Kidney (tissue), 14 donors: ENCODE data around the gene SYNGR2. TPM values are rescaled to one million over a fixed set of nuclear protein-coding genes. Genes with fewer than 3 reads are reported as not detected.

ENCODE experiments used
- DNase-seq, 5 donors: peaks; one replicate each; pipeline ENCODE4 v3.0.0-alpha.2; 2013 to 2020
- FAIRE-seq: peaks from 2 replicates; lab custom pipeline; 2012; peaks lifted over from hg19 to GRCh38; lab: Jason Lieb, UNC
- H3K27ac ChIP-seq, 2 donors: one replicate each; pipeline ENCODE4 v1.7.0; 2013; ENCODE audit warnings: low read depth in 2 of 2, low read length in 2 of 2, inconsistent platforms in 1 of 2
- H3K27me3 ChIP-seq: one replicate; pipeline ENCODE4 v1.7.1; 2013; ENCODE audit warnings: low read length, inconsistent platforms; ENCODE audit not compliant: control insufficient read depth, insufficient read depth
- H3K36me3 ChIP-seq, 3 donors: one replicate each; pipeline versions ENCODE4 v1.7.0 to v1.7.1; 2013; ENCODE audit warnings: low read length in 3 of 3, control low read depth in 1 of 3, inconsistent platforms in 1 of 3; ENCODE audit not compliant: insufficient read depth in 3 of 3, control insufficient read depth in 2 of 3
- H3K4me1 ChIP-seq, 3 donors: one replicate each; pipeline versions ENCODE4 v1.7.0 to v1.7.1; 2013; ENCODE audit warnings: low read length in 3 of 3, inconsistent platforms in 1 of 3, low read depth in 1 of 3; ENCODE audit not compliant: control insufficient read depth in 2 of 3, insufficient read depth in 2 of 3
- H3K4me3 ChIP-seq, 3 donors: one replicate each; pipeline versions ENCODE4 v1.7.0 to v1.8.1; 2013; ENCODE audit warnings: low read length in 3 of 3, control low read depth in 1 of 3, inconsistent platforms in 1 of 3
- H3K9ac ChIP-seq, 3 donors: one replicate each; pipeline versions ENCODE4 v1.7.0 to v1.7.1; 2013; ENCODE audit warnings: low read length in 3 of 3, control low read depth in 1 of 3, inconsistent platforms in 1 of 3
- H3K9me3 ChIP-seq, 3 donors: one replicate each; pipeline versions ENCODE4 v1.7.0 to v1.7.1; 2013; ENCODE audit warnings: low read length in 3 of 3, control low read depth in 1 of 3, inconsistent platforms in 1 of 3; ENCODE audit not compliant: control insufficient read depth in 2 of 3, insufficient read depth in 1 of 3
- intact Hi-C: fragments of 100-400 bp; cut with DNase I; formaldehyde crosslinking; loops from one replicate; pipeline ENCODE4 v1.11.1; 2022
- polyA plus RNA-seq: library from polyadenylated mRNA; stranded (reverse); fragments of 350-450 nt; fragmentation: Illumina TruSeq; extraction: RNeasy Lipid Tissue Mini Kit (QIAGEN cat#74804); gene quantifications from one replicate; pipeline ENCODE4 v1.2.3, GENCODE V29; 2014; ENCODE audit warnings: low read depth, low replicate concordance; ENCODE audit not compliant: insufficient read depth
- total RNA-seq: library from RNA; stranded (reverse); fragmentation: NEBNext Ultra II Directional; extraction: Animal tissue kit (Norgen Biotek cat#: 25700); gene quantifications from one replicate; pipeline ENCODE4 v1.2.1, GENCODE V29; 2021
- TF ChIP-seq, protein P1 (sequence below): IDR thresholded peaks from 3 replicates; pipeline ENCODE4 v1.5.1; 2012; ENCODE audit warnings: mild to moderate bottlenecking, moderate library complexity, borderline replicate concordance; ENCODE audit not compliant: insufficient read depth; ENCODE audit errors: extremely low read depth
- donor health status: control.
- donor health status: control.
- donor health status: control.
- donor health status: control.
- donor health status: control.
- donor health status: DM: yes; HTN: yes; CAD: no.
- donor health status: Normal renal cell carcinoma (clear cell type).

The SYNGR2 gene
- total and polyA plus RNA-seq, 2 donors from 2014 or later = 149 to 165 TPM

DNA sequence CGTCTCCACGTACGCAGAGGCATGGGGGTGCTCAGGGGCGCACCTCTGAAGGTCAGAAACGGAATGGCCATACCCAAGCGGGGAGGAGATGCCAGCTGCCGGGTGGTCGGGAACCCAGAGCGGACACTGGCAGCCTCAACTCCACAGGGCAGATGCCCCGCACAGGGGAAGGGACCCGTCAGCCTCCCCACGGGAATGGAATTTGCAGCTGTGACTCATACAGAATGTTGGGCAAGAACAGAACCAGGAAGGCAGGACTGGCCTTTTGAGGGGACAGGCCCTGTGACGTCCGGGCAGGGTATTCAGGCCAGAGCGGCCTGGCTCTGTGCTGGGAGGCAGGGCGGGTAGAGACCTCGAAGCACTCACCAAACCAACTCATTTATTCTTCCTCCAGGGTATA lies 11.0 kb downstream of the SYNGR2 start:
- H3K27ac ChIP-seq = peak overlapping the region; percentile 76 to 82

DNA sequence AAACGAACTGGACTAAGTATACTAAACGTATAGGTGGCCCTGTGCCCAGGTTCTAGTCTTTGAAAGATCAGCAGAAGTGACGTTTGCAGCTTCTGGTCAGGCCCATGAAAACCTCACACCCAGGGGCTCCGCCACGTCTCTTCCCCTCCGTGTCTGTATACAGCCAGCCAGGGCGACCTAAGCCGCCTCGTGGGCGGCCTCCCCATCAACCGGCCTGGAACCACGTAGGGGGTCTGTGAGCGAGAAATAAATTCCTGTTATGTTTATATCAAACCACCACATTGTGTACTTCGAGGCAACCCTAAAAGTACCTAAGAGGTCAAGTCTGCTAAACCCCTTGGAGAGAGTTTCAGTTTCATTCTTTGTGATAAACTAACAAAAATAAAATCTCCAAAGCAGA lies 11.7 kb downstream of the SYNGR2 start:
- intact Hi-C loops = no loop called here
- Histone ChIP-seq H3K4me3 (peak overlapping the region in 1 of 3 donors; percentile 35), H3K4me1 (peaks cover 0 to 45% (median 31%) of the 10 kb centered on the region in 3 donors), H3K27me3 (no peaks in the 10 kb centered on the region), H3K27ac (peak overlapping the region; percentile 76 to 82), H3K9ac (peak overlapping the region in 1 of 3 donors; percentile 34), H3K9me3 (no peaks in the 10 kb centered on the region), H3K36me3 (no peaks in the 10 kb centered on the region)
- no peak for DNase-seq
- TF ChIP-seq, protein P1, sequence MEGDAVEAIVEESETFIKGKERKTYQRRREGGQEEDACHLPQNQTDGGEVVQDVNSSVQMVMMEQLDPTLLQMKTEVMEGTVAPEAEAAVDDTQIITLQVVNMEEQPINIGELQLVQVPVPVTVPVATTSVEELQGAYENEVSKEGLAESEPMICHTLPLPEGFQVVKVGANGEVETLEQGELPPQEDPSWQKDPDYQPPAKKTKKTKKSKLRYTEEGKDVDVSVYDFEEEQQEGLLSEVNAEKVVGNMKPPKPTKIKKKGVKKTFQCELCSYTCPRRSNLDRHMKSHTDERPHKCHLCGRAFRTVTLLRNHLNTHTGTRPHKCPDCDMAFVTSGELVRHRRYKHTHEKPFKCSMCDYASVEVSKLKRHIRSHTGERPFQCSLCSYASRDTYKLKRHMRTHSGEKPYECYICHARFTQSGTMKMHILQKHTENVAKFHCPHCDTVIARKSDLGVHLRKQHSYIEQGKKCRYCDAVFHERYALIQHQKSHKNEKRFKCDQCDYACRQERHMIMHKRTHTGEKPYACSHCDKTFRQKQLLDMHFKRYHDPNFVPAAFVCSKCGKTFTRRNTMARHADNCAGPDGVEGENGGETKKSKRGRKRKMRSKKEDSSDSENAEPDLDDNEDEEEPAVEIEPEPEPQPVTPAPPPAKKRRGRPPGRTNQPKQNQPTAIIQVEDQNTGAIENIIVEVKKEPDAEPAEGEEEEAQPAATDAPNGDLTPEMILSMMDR = no peak
- no peak for FAIRE-seq

More for the DNA sequence above, 11.0 kb downstream of the SYNGR2 start:
- Histone ChIP-seq H3K9ac (no peak overlapping the region), H3K9me3 (no peaks in the 10 kb centered on the region), H3K36me3 (no peaks in the 10 kb centered on the region), H3K4me1 (peaks cover 0 to 52% (median 30%) of the 10 kb centered on the region in 3 donors), H3K27me3 (no peaks in the 10 kb centered on the region), H3K4me3 (no peak overlapping the region)
- FAIRE-seq (no peak), DNase-seq (peak in 1 of 5 donors; percentile 91)
- intact Hi-C loops = loop anchor here (10.0 kb wide), 1 partner anchor 65 kb away; no protein-coding TSS in a partner anchor
- TF ChIP-seq, protein P1 = no peak

DNA sequence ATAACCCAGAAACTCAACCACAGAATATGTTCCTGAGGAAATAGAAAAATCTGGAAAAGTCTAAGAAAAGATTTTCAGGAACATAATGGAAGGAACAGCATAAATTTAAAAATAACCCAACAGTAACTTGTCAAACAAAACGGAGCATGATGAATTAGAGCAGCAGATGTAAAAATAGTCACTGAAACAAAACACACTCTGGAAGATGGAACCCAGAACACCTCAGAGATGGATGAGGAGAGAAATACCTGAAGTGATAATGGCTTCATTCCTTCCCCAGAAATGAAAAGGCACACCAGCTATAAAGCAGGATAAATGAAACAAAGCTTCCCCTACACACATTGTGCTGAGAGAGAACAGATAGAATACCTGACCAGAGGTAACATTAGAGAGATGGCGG lies 12.1 kb downstream of the SYNGR2 start:
- Histone ChIP-seq H3K4me3 (no peak overlapping the region), H3K9ac (no peak overlapping the region), H3K9me3 (no peaks in the 10 kb centered on the region), H3K4me1 (peaks cover 0 to 41% (median 27%) of the 10 kb centered on the region in 3 donors), H3K36me3 (no peaks in the 10 kb centered on the region), H3K27ac (peak overlapping the region in 1 of 2 donors; percentile 82), H3K27me3 (no peaks in the 10 kb centered on the region)
- TF ChIP-seq, protein P1 = no peak
- no peak for FAIRE-seq
- no peak for DNase-seq
- intact Hi-C loops = no loop called here

DNA sequence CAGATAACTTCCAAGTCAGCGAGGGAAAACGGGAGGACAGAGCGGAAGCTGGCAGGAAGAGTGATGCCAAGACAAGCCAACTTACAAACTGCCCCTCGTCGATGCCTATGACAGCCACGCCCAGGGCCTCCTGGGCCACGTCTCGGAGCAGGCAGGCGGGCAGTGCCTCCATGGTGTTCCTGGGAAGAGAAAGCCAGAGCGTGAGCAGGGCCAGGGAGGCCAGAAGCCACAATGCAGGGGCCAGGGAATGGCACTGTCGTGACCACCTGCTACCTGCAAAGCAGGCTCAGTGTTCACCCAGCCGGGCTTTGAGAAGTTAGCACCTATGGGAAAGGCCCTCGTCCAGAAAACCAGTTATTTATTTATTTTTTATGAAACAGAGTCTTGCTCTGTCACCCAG lies 14.1 kb downstream of the SYNGR2 start:
- Histone ChIP-seq H3K9me3 (no peaks in the 10 kb centered on the region), H3K27me3 (no peaks in the 10 kb centered on the region), H3K4me3 (no peak overlapping the region), H3K4me1 (peaks cover 0 to 24% (median 18%) of the 10 kb centered on the region in 3 donors), H3K9ac (no peak overlapping the region), H3K36me3 (no peaks in the 10 kb centered on the region), H3K27ac (no peak overlapping the region)
- FAIRE-seq (no peak), DNase-seq (no peak)
- TF ChIP-seq, protein P1 = no peak
- intact Hi-C loops = no loop called here
